HT1080 (cell line): Measurements from ENCODE around the gene BCKDHA. TPM values are rescaled to one million over a fixed set of nuclear protein-coding genes. Genes with fewer than 3 reads are reported as not detected.

Source experiments
- DNase-seq: peaks from one replicate; pipeline ENCODE4 v3.0.0-alpha.2; 2015; ENCODE audit warnings: low read depth
- polyA plus RNA-seq, 2 experiments: library from polyadenylated mRNA; depleted of rRNA; stranded (reverse); fragments of >200 nt; gene quantifications; 2 replicates each; pipeline ENCODE4 v1.2.3, GENCODE V29; 2015
- total RNA-seq: library from RNA; depleted of rRNA; stranded (reverse); fragments of >200 nt; shearing (Covaris generic); gene quantifications from 2 replicates; pipeline ENCODE4 v1.2.3, GENCODE V29; 2014; rRNA removed

The BCKDHA gene
- 22.7 and 24.2 TPM in 2 replicates for total RNA-seq
- 36.4 and 36.5 TPM in 2 replicates for polyA plus RNA-seq (2015; cell fraction: cytosol; rRNA removed)
- 54.2 and 61.4 TPM in 2 replicates for polyA plus RNA-seq (2015; cell fraction: nucleus; rRNA removed)

DNA sequence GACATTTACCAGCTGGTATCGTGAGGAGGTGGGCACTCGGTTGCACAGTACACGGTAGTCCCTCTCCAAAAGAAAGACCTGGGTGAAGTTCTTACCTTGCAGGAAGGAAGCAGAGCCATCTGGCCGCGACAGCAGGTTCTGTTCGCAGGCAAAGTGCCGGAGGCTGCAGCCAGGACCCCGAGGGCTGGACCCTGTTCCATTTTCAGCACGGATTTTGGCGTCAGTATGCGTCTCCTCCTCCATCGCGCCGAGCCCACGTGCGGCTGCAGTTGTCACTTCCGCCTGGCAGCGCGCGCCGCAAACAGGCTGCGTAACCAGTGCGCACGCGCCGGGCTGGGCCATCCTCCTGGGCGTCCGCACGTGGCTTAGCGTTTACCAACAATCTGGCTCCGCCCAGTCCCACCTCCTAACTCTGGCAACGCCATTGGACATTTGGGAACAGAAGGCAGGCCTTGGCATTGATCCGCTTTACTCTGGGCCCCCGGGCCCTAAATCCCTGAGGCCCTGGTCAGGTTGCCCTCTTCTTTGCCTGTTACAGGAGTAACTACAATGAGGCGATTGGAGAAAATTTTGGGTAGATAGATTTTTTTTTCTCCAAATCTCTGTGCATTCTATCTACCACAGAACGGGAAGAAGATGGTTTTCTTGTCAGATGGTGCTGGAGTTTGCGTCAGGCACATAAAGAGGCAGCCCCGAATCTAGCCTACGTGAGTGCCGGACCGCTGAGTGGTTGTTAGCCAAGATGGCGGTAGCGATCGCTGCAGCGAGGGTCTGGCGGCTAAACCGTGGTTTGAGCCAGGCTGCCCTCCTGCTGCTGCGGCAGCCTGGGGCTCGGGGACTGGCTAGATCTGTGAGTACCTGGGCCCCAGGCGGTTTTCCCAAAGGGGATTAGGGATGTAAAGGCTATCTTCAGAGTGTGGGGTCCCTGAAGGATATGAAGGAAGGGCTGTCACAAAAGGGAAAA, at the start of gene BCKDHA, which contains the start of gene EXOSC5:
TSS of gene BCKDHA (plus strand) at position 733 of the 964 bp plus-strand sequence. CDS start at position 743, 10 bp downstream.
TSS of gene EXOSC5 (minus strand) at position 274 of the 964 bp plus-strand sequence. CDS start at position 243, 31 bp downstream.
- DNase-seq = peak; percentile 98

DNA sequence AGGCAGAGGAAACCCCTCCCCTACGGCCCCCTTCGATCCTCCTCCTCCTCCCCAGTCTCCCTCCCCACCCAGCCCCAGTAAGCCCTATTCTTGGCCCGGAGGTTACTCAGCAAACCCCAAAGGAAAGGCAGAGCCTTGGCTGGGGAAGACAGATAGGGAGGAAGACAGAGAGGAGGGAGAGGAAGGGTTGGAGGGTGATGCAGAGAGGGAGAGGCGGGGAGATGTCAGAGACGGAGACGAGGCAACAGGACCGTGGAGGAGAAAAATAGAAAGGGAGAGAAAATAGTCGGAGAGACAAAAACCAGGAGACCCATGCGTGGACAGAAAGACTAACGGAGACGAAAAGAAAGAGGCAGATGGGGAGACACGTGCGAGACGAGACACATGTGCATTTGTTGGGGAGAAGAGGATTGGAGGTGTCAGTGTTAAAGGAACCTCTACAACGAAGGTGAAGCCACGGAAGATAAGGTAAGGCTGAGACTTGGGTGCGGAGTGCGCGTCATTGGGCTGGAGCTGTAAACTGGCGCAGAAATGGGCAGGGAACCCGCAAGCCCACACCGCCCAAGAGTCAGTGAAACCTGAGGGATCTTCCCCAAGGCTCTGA, 46.8 kb upstream of the BCKDHA start:
- DNase-seq = no peak

DNA sequence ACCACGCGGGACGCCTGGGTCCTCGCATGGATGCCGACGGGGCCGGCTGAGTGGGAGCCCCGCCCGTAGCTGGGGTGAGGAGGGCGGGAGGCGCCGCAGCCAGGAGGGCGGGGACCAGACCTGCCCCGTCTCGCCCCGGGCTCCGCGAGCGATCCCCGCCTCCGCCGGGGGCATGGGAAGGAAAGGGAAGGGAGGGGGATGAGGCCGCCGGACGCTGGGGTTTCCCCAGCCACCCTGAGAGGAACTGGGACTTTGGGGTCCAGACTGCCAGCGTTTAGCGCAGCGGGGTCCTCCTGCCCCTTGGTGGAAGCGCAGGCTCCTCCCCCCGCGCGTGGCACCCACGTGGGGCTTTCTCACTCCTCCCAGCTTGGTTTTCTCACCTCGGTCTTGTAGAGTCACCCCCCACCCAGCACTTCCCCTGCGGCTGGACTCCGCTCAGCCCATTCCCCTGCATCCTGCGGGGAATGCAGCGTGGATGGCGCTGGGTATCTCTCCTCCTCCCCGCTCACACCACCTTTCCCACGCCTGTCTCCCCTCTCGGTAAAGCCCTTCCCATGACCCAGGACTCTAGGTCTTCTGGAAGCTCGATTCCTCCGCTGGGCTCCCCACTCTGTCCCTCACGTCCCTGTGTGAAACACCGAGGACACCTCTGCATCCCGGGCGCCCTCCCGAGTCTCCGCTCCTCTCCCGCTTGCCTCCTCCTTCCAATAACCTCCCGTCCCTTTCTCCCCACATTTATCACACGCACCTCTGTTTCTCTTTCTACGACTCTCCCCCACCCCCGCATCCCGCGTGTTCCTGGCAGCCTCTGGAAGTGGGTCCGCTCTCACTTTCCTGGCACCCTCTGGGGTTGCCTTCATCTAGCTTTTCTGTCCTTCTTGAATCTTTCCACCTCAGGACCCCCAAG, 46.0 kb upstream of the BCKDHA start:
- DNase-seq = peak; percentile 59

DNA sequence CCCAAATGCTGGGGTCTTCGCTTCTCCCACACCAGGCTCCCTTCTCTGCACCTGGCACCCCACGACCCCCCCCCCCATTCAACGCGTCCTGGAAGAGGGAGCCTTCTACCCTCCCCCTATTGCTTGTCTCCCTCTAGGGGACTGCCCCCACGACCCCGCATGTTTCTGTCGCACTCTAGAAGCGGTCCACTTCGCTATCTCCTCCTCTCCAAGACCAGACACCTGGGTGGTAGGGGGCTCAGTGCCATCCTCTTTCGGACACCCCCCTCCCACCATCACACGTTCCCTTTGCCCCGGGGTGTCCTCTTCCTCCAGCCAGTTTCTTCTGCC, 45.4 kb upstream of the BCKDHA start:
- DNase-seq = no peak

DNA sequence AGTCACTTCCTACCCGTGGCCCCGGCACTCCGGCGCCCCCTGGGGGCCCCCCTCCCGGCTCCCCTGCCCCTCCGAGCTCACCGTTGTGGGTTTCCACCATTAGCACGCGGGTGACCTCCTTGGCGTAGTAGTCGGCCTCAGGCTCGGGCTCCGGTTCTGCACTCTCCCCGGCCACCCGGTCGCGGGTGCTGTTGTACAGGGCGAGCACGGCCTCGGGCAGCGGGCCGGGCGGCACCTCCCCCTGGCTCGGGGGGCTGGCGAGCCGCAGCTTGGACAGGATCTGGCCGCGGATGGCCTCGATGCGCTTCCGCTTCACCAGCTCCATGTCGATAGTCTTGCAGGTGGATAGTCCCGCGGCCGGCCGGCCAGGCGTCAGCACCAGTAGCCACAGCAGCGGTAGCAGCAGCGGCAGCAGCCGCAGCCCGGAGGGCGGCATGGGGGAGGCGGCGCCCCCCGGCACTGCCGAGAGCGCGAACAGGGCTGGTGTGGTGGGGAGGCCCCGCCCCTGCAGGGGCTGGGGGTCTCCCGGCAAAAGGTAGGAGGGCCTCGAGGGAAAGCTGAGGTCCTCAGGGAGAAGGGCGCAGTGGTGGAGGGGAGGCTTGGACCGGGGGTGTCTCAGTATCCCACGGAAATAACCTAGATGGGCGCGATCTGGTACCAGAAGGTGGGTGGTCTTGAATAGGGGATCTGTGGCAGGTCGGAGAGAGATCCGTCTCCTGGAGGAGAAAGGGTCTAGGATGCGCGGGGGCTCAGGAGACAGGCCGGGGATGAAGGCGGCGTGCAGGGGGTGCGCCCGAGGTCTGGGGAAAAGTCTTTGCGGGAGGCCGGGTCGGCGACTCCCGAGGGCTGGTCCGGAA, 44.8 kb upstream of the BCKDHA start:
- peak; percentile 54 for DNase-seq

DNA sequence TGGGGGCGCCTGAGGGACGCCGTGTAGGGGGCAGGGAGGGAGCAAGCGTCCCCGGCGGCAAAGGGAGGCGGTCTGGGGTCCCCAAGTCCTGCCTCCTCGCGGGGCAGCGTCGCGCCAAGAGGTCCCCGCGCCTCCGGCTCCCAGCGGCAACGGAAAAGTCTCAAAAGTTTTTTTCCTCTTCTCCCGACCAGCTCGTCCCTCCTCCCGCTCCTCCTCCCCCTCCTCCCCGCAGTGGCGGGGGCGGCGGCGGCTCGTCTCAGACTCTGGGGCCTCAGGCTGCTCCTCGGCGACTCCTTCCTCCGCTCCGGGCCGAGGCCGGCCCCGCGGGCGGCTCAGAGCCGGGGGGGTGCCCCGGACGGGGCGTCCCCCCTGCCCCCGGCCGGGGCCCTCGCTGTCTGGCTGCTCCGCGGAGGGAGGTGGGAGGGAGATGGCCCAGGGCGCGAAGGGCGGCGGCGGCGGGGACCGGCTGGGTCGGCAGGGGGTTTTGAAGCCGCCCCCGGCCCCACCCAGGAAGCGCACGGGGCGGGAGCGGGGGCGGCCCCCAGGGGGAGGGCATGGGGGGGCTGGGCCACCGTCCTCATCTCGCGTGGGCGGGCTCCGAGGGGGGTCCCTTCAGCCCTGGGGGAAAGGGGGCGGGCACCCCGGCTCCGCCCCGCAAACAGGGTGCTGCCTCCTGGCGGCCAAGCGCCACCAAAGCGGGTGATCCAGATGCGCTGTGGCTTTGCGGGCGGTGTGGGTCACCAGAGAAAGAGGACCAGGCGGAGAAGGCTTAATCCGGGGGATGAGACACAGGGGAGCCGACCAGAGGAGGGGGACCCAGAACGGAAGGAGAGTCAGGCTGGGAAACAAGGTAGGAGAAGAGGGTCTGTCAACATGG, 43.9 kb upstream of the BCKDHA start, which contains the start of gene TGFB1:
TSS of gene TGFB1 (minus strand) at position 457 of the 877 bp plus-strand sequence. CDS start 878 bp downstream, outside the sequence.
- peak; percentile 77 for DNase-seq

DNA sequence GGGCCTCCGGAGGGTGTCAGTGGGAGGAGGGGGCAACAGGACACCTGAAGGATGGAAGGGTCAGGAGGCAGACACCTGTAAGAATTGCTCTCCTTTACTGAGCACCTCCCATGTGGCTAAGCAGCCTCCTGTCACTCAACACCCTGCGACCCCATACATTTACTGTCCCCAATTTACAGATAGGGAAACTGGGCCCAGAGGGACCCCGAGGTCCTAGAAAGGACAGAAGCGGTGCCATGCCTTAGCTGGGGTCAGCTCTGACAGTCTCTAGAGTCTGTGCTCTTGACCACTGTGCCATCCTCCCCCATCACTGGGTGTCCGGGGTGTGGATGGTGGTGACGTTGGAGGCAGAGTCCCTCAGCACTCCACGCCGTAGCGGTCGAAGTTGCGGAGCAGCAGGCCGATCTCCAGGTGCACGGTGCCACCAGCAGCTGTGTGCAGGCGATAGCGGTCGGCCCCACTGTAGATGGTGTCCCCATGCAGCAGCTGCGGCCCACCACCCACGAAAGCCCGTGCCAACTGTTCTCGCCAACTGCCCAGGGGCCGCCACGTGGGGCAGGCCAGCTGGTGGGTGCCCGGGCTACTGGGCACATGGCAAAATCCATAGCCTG, 43.2 kb upstream of the BCKDHA start:
- no peak for DNase-seq

DNA sequence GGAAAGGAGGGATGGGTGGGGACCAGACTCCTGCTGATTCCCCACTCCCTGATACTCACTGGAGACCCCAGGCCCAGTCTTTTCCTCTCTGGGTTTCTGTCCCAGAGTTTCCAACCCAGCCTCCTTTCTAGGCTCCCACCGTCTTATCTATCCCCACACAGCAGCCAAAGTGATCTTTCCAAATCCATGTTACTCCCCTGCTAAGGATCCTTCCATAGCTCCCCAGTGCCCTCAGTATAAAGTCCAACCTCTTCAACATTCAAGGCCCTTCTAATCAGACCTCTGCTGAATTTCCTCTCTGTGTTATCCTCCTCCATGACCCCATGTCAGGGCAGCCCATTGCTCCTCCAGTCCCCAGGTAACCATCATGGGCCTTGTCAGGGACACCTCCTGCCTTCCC, 42.6 kb upstream of the BCKDHA start:
- DNase-seq = no peak

DNA sequence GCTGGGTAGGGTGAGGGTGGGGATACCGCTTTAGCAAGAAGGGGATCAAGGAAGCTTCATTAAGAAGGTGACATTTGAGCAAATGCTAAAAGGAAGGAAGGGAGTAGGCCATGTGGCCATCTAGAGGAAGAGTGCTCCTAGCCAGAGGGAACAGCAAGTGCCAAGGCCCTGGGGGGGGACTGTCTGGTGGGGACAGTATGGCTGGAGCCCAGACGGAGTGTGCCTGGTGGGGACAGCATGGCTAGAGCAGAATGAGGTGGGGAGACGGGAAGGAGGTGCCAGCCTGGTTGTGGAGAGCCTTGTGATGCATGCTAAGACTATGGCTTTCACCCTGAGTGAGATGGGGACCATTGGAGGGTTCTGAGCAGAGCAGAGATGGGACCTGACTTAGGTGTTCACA, 41.8 kb upstream of the BCKDHA start:
- no peak for DNase-seq

DNA sequence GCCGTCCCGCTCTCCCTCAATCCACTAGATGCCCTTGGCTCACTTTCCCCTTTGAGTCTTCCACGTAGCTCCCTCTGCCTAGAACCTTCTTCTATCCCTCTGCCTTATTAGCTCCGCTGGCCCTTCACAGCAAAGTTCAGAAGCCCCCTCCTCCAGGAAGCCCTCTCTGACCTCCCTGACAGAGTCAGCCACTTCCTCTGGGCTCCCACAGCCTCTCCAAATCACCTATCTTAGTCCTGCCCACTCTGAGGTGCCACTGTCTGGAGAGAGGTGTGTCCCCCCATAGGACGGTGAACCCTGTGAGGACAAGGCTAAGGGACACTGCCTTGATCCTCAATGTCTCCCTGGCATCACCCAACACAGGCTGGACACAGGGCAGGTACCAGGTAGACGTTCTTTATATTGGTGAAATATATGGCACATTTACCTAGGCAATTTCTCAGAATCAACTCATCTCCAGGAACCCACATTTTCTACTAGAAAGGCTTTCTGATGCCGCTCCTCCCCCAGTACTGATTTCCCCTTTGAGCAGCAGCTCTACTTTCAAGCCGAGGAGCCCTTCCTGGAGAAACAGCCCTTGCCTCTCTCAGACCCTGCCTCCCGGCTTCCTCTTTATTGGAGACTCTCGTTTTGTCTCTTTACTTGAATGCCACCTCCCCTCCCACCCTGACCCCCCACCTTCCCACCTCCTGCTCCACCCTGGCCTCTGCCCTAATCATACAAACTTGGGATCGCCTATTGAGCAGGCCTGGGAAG, 40.5 kb upstream of the BCKDHA start:
- DNase-seq = no peak

DNA sequence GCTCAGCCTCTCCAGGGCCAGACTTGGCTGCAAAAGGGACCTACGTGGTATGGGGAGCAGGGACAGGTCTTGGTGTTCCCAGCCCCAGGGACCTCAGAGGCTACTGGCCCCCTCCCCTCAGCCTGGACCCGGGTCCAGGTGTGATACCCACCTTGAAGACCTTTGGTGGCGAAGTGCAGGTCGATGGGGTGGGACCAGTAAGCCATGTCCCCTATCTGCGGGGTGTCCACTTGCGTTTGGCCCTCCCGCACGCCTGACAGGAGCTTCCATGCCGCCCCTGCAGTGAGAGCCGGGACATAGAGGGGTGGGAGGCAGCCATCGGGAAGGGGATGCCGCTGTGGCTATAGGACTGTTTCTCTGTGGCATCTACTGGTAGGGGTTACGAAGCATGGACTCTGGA, 39.9 kb upstream of the BCKDHA start:
- no peak for DNase-seq

DNA sequence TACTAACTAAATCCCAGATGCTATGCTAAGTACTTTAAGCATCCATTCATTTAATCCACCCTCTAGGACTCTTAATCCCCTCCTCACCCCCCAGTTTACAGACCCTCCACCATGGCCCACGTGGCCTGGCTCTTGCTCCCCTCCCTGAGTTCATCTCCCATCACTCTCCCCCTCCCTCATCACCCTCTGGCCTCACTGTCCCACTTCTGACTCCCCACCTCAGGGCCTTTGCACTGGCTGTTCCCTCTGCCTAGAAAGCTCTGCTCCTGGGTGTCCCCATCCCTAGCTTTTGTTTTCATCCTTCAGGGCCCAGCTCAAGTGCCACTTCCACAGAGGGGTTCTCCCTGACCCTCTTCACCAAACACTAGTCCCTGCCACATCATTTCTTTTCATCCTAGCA, 37.9 kb upstream of the BCKDHA start:
- no peak for DNase-seq

DNA sequence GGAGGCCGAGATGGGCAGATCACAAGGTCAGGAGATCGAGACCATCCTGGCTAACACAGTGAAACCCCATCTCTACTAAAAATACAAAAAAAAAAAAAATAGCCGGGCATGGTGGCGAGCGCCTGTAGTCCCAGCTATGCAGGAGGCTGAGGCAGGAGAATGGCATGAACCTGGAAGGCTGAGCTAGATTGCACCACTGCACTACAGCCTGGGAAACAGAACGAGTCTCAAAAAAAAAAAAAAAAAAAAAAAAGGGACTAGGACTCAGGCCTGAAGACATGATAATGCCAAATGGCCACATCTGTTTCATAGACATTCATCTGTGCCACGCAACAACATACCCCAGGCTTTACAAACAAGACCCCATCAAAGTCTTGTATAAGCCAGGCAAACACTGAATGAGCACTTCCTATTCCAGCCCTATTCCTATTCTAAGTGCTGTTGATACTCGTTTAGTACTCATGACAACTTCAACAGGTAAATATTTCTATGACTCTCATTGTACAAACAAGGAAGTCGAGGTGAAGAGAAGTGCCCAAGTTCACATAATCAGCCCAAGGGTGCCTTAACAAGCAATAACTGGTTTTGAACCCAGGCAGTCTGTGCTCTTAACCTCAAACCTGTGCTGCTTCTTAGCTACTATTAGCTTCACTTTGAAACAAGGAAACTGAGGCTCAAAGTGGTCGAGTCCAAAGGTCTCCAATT, 35.3 kb upstream of the BCKDHA start:
- DNase-seq = no peak

DNA sequence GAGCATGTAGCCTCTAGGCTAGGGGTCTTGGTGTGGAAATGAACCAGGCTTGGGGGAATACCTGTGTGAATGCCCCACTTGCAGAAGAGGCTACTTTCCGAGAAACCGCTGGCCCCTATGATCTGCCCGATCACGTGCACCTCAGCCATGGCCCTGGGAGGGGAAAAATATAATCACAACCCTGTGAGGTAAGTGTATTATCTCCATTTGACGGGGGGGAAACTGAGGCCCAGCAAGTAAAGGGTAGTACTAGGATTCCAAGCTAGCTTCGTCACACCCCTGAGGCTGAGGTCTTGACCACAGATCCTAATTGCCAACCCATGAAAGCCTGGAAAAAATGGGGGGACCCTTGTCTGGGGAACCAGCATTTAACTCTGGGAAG, 34.3 kb upstream of the BCKDHA start:
- DNase-seq = no peak

DNA sequence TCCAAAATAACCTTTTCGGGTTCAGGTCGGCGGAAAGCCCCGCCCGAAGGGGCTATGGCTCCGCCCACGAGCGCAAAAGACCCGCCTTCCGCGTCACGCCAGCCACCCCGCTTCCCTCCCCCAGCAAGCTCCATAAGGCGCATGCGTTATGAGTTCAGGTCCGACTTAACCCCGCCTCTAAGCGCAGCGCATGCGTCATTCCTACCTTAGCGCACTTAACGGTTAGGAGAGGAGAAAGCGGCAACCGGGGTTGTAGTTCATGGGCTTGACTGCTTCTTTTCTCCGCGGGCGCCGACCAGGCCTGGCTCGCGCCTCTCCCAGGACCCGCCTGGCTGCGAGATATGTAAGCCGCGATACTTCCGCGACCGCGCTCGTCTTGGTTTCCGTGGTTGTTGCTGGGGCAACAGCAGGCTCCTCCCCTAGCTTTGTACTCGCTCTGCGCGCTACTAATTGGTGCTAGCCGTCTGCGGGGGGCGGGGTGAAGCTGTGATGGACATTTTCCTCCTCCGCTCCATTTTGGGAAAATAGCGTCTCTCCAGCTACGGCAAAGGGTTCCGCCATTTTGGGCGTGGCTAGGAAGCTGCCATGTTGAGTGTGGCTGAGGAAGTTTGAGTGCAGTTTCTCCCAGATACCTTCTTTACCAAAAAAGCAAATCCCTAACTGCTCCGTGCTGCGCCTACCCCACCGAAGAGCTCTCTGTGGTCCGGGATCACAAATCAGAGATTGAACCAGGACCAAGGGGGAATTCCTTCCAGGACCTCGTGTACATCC, 33.7 kb upstream of the BCKDHA start, which contains the start of gene B9D2:
TSS of gene B9D2 (minus strand) at position 397 of the 771 bp plus-strand sequence. CDS start 630 bp downstream, outside the sequence.
- peak; percentile 97 for DNase-seq
